ENCODE results near the gene IGF2BP2.

Gene IGF2BP2

GRCh38 chr3:185797993-185798830, 26.6 kb downstream of the IGF2BP2 start:
- no peak for TF ChIP-seq SNAI2 (CRISPR knock-in tag; IDR thresholded peaks at IDR 0.05)
- TF ChIP-seq, protein P1, sequence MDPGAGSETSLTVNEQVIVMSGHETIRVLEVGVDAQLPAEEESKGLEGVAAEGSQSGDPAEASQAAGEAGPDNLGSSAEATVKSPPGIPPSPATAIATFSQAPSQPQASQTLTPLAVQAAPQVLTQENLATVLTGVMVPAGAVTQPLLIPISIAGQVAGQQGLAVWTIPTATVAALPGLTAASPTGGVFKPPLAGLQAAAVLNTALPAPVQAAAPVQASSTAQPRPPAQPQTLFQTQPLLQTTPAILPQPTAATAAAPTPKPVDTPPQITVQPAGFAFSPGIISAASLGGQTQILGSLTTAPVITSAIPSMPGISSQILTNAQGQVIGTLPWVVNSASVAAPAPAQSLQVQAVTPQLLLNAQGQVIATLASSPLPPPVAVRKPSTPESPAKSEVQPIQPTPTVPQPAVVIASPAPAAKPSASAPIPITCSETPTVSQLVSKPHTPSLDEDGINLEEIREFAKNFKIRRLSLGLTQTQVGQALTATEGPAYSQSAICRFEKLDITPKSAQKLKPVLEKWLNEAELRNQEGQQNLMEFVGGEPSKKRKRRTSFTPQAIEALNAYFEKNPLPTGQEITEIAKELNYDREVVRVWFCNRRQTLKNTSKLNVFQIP (CRISPR knock-in tag; IDR thresholded peaks at IDR 0.05; ENCODE audit: borderline replicate concordance, low read depth), result no peak
- no peak for TF ChIP-seq ZNF70 (CRISPR knock-in tag; IDR thresholded peaks at IDR 0.05)
- TF ChIP-seq ISL1 (CRISPR knock-in tag; IDR thresholded peaks at IDR 0.05), result no peak
- TF ChIP-seq ARNTL (CRISPR knock-in tag; IDR thresholded peaks at IDR 0.05; ENCODE audit: borderline replicate concordance, low read depth), result no peak
- no peak for TF ChIP-seq CREB5 (CRISPR knock-in tag; IDR thresholded peaks at IDR 0.05; ENCODE audit: low read depth)
- no peak for TF ChIP-seq TCF4 (CRISPR knock-in tag; IDR thresholded peaks at IDR 0.05; ENCODE audit: borderline replicate concordance)
- no peak for TF ChIP-seq ZC3H10 (CRISPR knock-in tag; IDR thresholded peaks at IDR 0.05)
- TF ChIP-seq CSDC2 (CRISPR knock-in tag; IDR thresholded peaks at IDR 0.05), result no peak
- TF ChIP-seq ZFP30 (CRISPR knock-in tag; IDR thresholded peaks at IDR 0.05), result no peak
- no peak for TF ChIP-seq TSHZ2 (CRISPR knock-in tag; IDR thresholded peaks at IDR 0.05)
- TF ChIP-seq, protein P2, sequence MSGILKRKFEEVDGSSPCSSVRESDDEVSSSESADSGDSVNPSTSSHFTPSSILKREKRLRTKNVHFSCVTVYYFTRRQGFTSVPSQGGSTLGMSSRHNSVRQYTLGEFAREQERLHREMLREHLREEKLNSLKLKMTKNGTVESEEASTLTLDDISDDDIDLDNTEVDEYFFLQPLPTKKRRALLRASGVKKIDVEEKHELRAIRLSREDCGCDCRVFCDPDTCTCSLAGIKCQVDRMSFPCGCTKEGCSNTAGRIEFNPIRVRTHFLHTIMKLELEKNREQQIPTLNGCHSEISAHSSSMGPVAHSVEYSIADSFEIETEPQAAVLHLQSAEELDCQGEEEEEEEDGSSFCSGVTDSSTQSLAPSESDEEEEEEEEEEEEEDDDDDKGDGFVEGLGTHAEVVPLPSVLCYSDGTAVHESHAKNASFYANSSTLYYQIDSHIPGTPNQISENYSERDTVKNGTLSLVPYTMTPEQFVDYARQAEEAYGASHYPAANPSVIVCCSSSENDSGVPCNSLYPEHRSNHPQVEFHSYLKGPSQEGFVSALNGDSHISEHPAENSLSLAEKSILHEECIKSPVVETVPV (CRISPR knock-in tag; IDR thresholded peaks at IDR 0.05), result no peak
- no peak for TF ChIP-seq ZNF565 (CRISPR knock-in tag; conservative IDR thresholded peaks at IDR 0.05; ENCODE audit: low read depth)
- no peak for TF ChIP-seq TOX (CRISPR knock-in tag; IDR thresholded peaks at IDR 0.05; ENCODE audit: borderline replicate concordance)
- no peak for TF ChIP-seq OSR1 (CRISPR knock-in tag; IDR thresholded peaks at IDR 0.05)
- TF ChIP-seq RARB (CRISPR knock-in tag; IDR thresholded peaks at IDR 0.05), result no peak
- no peak for TF ChIP-seq ZFP3 (CRISPR knock-in tag; IDR thresholded peaks at IDR 0.05)
- TF ChIP-seq ESRRG (CRISPR knock-in tag; IDR thresholded peaks at IDR 0.05), result no peak
- no peak for ATAC-seq

DNA sequence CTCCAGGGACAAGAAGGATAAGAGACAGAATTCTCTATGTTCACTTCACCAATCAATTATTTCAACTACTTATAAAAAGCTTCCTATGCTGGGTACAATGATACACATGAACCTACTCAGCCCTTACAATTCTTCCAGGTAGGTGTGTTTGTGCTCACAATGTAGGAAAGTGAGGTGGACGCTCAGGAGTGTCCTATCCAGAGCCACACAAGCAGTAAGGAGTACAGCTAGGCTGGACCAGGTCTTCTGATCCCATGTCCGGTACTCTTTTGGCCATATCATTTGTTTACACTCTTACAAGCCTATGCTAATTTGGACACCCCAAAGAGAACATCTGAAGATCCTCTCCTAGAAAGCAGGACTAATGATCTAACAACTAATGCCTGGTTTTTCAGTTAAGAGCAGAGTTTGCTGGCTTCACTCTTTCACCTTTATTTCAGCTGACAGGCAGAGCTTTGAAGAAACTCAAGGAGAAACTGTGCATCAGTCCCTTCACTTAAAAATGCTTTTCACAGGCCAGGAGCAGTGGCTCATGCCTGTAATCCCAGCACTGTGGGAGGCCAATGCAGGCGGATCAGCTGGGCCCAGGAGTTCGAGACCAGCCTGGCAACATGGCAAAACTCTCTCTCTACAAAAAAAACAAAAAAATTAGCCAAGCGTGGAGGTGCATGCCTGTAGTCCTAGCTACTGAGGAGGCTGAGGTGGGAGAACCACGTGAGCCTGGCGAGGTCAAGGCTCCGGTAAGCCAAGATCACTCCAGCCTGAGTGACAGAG, 27.5 kb downstream of the IGF2BP2 start:
- TF ChIP-seq TSHZ2 (CRISPR knock-in tag; IDR thresholded peaks at IDR 0.05) (no peak), ZC3H10 (CRISPR knock-in tag; IDR thresholded peaks at IDR 0.05) (no peak), CREB5 (CRISPR knock-in tag; IDR thresholded peaks at IDR 0.05; ENCODE audit: low read depth) (no peak), OSR1 (CRISPR knock-in tag; IDR thresholded peaks at IDR 0.05) (no peak), SNAI2 (CRISPR knock-in tag; IDR thresholded peaks at IDR 0.05) (no peak), ZNF8 (CRISPR knock-in tag; IDR thresholded peaks at IDR 0.05) (no peak), ISL1 (CRISPR knock-in tag; IDR thresholded peaks at IDR 0.05) (no peak), ZNF565 (CRISPR knock-in tag; conservative IDR thresholded peaks at IDR 0.05; ENCODE audit: low read depth) (no peak), ARNTL (CRISPR knock-in tag; IDR thresholded peaks at IDR 0.05; ENCODE audit: borderline replicate concordance, low read depth) (no peak), PPARA (CRISPR knock-in tag; IDR thresholded peaks at IDR 0.05; ENCODE audit: borderline replicate concordance) (no peak), GLIS3 (CRISPR knock-in tag; IDR thresholded peaks at IDR 0.05) (no peak), RARB (CRISPR knock-in tag; IDR thresholded peaks at IDR 0.05) (no peak), BACH2 (CRISPR knock-in tag; IDR thresholded peaks at IDR 0.05; ENCODE audit: borderline replicate concordance) (no peak)
- TF ChIP-seq, protein P1 (CRISPR knock-in tag; IDR thresholded peaks at IDR 0.05; ENCODE audit: borderline replicate concordance, low read depth), result no peak
- peak; percentile 56 for ATAC-seq

All from SK-N-SH treated with all-trans-retinoic acid at 6 μM for 48 hours (cell line).